HG03442 (cell line): Measurements from ENCODE around the gene RAVER2.
"Not testable (repeated sequence)": the region's sequence is repeated elsewhere in the genome, so short reads cannot be mapped to it uniquely, and the experiment has no call there.

Experiments used
- ATAC-seq: cut with Tn5 transposase; IDR thresholded peaks from one replicate; pipeline ENCODE4 v1.9.1; 2021; ENCODE audit warnings: mild to moderate bottlenecking, moderate library complexity; ENCODE audit not compliant: unreplicated experiment

The RAVER2 gene

DNA sequence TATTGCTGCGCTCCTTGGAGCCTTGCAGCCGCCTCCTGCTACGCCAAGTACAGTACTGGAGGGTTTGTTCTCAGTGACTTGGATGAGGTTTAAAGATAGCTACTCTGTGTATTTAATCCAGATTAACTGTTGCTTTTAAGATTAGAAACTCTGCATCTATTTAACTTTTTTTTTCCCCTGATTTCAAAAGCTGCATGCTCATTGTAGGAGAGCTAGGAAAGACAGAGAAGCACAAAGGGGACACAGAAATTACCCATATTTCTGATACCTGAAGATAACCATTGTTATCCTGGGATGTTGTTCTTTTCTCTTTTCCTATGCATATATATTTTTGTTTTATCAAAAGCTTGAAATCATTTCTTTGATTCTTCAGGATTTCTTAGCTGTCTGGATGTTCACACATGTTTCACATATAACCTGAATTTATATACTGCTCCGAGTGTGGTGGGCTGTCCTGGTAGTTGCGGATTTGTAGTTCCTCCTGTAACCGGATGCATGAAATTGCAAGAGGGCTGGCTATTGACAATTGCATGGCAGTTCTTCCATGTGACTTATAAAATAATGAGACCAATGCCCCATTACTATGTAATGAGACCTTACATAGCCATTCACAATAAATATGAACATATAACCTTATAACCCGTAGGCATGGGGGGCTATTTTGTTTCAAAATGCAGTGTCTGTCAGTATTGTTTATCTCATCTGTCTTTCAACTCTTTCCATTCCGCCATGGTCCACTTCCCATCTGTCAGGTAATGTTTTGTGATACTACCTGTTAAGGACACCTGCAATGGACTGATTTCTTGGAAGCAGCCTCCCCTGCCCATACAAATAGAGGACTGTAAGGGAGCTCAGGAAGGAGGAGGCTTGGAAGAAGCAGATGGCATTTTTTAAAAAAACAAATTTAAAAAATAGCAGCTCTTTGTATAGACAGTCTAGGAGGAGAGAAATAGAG is 1.4 kb downstream of the RAVER2 start:
- ATAC-seq: no peak

DNA sequence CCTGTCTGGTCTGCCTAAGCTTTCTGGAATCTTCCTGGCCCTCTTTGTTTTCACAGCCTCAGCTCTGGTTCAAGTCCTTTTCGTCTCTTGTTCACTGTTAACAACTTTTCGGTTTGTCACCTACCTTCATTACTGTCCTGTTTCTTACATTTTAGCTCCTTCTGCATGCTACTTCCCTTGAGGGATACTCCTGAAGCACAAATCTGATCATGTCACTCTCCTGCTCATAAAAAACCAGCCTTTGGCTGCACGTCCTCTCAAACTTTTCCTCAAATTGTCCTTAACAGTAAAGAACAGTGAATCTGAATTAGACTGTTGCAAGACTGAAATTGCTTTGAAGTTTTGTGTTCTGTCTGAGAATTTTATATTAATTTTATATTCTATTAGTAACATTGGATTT is 3.3 kb downstream of the RAVER2 start:
- no peak for ATAC-seq

DNA sequence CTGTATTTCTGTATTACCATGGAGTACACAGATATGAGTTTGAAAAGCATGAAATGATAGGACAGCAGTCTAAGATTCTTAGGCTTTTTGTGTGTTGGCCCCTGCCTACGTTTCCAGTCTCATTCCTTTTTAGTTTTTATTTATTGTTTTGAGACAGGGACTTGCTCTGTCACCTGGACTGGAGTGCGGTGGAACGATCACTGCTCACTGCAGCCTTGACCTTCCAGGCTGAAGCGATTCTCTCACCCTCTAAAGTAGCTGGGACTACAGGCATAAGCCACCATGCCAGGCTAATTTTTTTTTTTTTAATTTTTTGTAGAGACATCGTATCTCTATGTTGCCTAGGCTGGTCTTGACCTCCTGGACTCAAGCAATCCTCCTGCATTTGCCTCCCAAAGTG is 3.8 kb downstream of the RAVER2 start:
- ATAC-seq: no peak

DNA sequence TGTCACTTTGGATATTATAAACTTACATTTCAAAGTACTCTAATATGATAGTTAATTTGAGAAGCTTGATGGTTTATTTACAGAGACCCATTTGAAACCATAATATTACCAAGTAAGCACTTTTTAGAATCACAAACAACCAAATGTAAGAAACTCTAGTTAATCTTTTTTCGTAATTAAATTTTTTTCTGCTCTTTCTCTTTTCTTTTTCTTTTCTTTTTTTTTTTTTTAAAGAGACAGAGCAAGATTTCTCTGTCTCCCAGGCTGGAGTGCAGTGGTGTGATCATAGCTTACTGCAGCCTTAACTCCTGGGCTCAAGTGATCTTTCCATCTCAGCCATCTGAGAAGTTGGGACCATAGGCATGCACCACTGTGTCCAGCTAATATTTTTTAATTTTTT is 5.2 kb downstream of the RAVER2 start:
- ATAC-seq: no peak

DNA sequence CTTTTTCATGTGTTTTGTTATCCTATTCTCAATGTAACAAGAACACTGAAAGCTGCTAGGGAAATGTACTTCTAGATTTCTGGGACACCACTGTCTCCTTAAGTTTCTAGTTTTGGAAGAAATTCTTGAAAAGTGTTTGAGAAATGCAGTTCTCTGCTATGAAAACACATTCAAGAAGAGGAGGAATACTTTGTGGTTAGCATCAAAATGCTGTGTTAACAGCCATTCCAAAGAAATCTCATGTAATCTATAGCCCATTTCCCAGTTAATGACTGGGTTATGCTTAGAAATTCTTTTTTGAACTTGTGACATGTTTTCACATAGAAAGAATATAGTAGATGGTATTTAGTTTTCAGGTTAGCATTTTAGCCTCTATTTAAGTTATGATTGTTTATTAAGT is 6.0 kb downstream of the RAVER2 start:
- ATAC-seq: no peak

DNA sequence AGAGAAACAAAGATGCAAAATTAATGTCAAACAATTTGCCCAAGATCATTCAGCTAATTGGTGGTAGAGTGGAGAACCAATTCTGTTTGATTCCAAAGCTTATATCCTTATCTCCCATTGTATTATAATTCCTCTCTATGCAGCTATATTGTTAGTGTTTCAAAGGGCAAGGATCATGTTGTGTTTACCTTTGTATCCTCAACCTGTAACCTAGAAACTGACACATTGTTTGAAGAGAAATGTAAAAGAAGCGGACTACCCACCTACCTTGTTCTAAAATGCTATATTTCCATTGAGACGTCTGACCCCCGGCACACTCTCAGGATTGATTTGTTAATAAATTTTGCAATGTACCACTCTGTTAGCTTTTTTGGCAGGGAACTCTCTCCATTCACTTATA is 9.3 kb downstream of the RAVER2 start:
- no peak for ATAC-seq

DNA sequence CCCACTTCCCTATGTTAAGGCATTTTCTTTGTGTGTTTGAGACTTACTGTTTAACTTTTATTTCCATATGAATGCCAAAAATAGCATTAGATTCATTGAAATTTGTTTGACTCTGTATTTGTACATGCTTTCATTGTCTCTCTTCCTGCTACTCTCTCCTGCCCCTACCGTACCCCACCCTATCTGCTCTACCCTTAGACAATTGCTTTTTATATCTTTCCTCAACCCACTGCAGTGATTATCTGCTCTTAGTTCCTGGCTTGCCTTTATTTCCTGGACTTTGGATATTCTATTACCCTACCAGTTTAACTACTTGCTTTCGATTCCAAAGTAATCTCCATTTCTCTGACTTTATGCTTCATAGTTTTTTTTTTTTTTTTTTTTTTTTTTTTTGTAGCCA is 10.5 kb downstream of the RAVER2 start:
- no peak for ATAC-seq

DNA sequence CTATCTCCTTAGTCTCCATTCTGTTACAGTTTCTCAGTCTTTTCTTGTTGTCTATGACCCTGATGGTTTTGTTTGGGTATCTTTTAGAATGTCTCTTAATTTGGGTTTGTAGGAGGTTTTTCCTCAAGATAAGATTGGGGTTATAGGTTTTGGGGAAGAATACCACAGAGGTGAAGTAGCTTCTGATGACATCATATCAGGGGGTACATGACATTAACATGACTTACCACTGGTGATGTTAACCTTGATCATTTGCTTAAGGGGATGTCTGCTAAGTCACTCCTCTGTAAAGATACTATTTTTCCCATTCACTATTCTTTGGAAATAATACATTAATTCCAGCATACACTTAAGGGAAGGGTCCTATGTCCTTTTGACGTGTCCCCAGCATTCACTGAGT is 11.9 kb downstream of the RAVER2 start:
- ATAC-seq: no peak

DNA sequence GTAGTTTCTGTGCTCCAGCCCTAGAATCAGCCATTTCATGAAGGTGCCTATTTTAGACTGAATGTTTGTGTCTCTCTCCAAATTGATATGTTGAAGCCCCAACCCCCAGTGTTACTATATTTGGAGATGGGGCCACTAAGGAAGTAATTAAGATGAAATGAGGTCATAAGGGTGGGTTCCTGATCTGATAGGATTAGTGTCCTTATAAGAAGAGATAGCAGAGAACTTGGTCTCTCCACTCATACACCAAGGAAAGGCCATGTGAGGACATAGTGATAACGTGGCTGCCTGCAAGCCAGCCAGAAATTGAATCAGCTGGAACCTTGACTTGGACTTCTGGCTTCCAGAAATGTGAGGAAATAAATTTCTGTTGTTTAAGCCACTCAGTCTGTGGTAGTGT is 12.3 kb downstream of the RAVER2 start:
- ATAC-seq: no peak

DNA sequence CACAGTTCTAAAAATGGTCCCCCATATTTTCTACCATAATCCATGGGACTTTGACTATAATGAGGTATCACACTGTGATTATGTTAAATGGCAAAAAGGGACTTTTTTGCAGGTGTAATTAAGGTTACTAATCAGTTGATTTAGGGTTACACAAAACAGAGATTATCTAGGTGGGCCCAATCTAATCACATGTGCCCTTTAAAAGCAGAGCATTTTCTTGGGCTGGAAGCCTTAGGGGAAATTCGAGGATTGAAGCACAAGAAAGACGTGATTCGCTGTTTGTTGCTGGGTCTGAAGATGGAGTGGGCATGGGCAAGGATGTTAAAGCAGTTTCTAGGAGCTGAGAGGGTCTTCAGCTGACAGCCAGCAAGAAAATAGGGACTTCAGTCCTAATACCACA is 13.4 kb downstream of the RAVER2 start:
- no peak for ATAC-seq

DNA sequence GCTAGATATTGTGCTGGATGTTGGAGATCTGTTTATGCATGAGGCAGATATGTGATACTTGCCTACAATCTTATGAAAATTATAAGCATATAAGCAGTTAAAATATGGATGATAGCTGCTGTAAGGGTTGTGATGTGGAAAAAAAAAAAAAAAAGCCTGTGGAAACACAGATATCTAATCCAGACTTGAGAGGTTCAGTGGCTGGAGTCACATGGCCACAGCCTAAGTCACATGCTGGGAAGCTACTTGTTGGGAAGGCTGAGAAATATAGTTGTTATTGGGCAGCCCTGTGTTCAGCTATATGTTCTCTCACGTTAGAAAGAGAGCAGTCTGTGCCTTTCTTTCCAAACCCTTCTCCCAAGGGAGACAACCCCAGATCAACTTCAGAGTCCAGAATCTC is 15.1 kb downstream of the RAVER2 start:
- ATAC-seq: no peak

DNA sequence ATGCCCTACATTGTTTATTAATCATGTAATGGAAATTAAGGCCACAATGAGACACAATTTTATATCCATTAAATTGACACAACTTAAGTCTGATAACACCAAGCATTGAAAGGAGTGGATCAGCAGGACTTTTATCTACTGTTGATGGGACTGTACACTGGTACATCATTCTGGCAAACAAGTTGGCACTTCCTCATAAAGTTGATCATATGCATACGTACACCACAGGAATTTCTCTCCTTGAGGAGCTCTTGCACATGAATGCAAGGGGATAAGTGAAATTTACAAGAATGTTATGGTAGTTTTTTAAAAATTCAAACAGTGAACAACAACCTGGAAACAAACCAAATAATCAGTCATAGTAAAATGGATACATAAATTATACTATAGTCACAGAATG is 20.1 kb downstream of the RAVER2 start:
- no peak for ATAC-seq

DNA sequence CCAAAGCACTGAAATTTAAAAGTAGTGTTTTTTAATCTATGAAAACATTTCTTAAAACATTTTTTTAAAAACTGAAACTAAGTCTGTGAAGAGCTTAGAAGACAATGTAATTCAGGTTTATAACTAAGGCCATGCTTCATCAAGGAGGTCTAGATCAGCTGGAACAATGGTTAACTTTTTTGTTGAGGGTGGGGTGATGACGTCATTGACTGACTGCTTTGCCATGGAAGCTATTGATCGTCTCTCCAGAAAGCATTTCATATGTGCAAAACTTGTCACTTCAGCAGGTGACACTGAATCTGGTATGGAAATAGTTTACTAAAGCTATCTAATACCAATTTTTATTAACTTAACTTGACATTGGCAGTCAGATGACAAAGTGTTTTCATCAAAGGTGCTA is 21.0 kb downstream of the RAVER2 start:
- ATAC-seq: no peak

DNA sequence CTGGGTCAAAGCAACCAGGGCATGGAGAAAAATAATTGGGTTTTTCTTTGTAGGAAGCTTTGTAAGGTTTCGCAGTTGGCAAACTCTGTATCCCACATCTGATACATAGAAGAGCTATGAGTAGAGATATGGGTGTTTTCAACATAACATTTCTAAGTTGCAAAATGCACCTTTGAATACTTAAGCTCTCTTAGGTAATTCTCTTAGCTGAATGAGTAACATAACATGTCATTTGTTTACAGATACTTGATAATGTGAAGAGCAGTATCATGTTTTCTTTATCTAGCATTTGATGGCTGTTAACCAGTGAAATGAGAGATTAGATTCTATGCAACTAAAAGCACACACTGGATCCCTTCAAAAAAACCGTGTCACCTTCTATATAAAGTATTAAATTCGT is 21.6 kb downstream of the RAVER2 start:
- no peak for ATAC-seq

DNA sequence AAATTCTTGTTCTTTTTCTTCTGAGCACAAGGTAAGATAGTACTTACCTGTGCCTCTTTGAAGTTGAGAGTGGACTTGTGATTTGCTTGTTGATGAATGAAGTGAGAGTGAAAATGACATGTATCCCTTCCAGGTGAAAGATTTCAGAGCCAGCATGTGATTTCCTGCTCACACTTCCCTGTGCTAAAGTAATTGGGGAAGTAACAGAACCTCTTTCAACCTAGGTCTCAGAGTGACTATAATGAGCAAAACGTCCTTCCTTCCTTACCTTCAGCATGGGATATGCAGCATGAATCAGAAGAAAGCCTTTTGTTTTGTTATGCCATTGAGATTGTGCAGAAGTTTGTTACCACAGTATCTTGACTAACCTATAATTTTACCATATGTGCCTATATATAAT is 24.6 kb downstream of the RAVER2 start:
- no peak for ATAC-seq

DNA sequence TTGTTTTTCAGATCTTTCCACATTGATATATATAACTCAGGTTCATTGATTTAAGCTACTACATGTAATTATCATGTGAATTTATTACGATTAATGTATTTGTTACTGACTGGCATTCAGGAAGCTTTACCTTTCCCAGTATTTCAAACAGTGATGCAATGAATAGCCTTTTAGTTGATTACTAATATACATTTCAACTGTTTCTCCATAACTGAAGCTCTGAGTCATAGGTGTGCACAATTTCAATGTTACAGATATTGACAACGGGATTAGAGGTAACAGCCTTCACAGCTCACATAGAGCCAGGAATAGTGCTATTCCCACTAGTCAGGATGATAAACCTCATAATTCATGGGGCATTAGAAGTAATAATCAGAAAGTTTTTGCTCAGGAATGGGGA is 25.1 kb downstream of the RAVER2 start:
- no peak for ATAC-seq

DNA sequence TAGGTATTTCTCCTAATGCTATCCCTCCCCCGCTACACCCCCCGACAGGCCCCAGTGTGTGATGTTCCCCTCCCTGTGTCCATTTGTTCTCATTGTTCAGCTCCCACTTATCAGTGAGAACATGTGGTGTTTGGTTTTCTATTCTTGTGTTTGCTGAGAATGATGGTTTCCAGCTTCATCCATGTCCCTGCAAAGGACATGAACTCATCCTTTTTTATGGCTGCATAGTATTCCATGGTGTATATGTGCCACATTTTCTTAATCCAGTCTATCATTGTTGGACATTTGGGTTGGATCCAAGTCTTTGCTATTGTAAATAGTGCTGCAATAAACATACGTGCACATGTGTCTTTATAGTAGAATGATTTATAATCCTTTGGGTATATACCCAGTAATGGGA is 28.4 kb downstream of the RAVER2 start:
- ATAC-seq: not testable (repeated sequence)

DNA sequence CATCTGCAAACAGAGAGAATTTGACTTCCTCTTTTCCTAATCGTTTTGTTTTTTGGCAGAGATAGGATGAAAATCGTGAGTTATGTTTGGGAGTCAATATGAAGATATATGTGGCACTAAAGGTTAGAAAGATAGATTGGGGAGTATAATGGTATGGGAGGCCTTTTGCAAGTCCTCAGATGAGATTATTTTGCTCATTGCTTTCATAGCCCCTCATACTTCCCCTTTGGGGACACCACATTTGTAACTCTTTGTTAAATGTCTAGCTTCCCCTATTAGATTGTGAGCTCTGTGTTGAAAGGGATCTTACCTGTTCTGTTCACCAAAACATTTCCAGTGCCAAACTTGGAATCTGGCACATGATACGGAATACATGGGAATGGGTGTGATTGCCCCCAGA is 30.2 kb downstream of the RAVER2 start:
- no peak for ATAC-seq

DNA sequence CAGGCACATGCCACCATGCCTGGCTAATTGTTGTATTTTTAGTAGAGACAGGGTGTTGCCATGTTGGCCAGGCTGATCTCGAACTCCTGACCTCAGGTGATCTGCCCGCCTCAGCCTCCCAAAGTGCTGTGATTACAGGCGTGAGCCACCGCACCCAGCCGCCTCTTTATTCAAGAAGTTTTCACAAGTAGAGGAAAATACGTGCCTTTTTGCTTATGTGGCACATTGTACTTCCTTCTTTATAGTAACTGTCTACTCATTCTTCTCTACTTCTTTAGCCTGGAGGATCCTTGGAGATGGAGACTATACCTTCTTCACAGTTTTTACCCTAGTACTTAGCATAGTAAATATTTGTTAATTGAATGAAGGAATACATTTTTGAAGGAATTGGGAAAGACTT is 37.2 kb downstream of the RAVER2 start:
- not testable (repeated sequence) for ATAC-seq

DNA sequence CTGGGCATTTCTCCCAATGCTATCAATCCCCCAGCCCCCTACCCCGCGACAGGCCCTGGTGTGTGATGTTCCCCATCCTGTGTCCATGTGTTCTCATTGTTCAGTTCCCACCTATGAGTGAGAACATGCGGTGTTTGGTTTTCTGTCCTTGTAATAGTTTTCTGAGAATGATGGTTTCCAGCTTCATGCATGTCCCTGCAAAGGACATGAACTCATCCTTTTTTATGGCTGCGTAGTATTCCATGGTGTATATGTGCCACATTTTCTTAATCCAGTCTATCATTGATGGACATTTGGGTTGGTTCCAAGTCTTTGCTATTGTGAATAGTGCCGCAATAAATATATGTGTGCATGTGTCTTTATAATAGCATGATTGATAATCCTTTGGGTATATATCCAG is 38.0 kb downstream of the RAVER2 start:
- ATAC-seq: not testable (repeated sequence)

DNA sequence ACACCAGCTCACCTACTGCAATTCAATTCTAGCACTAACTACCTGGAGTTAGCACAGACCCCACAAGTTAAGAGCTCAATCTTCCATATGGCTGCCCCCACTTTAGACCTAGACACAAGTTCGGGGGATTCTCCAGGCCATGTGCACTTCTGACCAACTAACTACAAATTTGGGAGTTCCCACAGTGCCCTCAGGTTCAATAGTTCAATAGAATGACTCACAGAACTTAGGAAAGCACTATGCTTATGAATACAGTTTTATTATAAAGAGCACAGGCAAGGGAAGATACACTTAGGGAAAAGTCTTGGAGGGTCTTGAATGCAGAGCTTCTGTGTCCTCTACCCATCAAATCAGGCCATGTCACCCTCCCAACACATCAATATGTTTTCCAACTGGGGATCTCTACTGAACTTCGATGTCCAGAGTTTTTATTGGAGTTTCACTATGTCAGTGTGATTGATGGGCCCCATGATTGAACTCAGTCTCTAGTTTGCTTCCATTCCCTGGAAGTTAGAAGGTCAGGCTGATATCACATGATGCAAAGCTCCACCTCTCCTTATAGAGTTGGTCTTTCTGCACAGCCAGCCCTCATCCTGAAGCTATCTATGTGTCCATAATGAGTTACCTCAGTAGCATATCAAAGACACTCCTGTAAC is 46.1 kb downstream of the RAVER2 start:
- no peak for ATAC-seq

DNA sequence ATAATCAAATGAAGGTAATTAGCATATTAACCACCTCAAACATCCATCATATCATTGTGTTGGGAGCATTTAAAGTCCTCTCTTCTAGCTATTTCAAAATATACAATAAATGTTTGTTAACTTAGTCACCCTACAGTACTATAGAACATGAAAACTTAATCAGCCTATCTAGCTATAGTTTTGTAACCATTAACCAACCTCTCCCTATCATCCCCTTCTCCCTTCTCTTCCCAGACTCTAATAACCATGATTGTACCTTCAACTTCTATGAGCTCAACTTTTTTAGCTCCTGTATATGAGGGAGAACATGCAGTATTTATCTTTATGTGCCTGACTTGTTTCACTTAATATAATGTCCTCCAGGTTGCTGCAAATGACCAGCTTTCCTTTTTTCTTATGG is 54.0 kb downstream of the RAVER2 start:
- ATAC-seq: no peak
